ENCODE data around the gene GLYR1.
A peak's percentile ranks its signal among the peaks of the same experiment; 100 is the strongest.

The GLYR1 gene

DNA sequence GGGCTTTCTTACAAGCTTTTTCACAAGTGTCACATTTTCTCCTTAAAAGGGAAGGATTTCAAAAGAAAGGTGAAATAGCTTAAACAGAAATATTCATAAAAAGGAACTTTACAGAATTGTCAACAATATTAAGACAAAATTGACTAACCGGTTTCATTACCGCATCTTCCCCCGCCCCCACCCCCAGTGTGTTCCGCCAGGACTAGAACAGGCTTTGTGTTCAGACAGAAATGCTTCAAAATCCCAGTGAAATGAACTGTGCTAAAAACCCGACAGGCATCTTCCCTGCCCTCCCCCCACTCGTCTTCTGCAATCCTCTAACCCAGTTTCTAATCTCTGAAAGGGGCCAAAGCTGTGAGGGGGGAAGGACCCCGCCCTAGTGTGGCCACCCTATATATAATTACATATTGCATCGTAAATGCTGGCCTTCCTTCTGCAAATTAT is 43.7 kb downstream of the GLYR1 start:
- DNase-seq = no peak

DNA sequence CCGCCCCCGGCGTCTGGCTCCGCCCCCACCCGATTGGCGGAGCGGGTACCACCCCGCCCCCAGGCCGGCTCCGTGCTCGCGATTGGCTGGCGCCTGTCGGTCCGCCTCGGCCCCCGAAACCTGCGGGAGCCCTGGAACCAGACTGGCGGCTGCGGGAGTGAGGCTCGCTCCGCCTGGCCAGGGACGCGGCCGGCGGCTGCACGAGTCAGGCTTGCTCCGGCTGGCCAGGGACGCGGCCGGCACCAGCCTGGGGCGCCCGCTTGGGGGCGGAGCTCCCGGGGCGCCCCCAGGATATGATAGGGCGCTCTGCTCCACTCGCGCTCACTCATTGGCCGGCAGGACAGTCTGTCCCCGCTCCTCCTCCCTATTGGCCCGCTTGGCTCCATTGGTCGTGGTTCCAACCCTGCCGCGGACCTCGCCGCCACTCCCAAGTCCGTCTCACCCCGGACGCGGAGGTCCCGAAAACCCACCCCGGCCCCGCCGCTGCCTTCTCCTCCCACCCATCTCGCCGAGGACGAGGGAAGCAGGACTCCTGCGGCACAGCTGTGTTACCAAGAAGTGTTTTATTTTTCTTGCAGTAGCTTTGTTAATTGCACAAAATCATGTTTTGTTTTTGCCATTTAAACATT is 44.3 kb downstream of the GLYR1 start:
- peak; percentile 55 to 68 for DNase-seq

GRCh38 chr16:4801962-4802658 is 45.0 kb downstream of the GLYR1 start, which contains the start of gene ROGDI:
TSS of gene ROGDI (minus strand) at chr16:4802633. CDS start at chr16:4802571, 62 bp downstream.
- DNase-seq = peak; percentile 44 to 57

DNA sequence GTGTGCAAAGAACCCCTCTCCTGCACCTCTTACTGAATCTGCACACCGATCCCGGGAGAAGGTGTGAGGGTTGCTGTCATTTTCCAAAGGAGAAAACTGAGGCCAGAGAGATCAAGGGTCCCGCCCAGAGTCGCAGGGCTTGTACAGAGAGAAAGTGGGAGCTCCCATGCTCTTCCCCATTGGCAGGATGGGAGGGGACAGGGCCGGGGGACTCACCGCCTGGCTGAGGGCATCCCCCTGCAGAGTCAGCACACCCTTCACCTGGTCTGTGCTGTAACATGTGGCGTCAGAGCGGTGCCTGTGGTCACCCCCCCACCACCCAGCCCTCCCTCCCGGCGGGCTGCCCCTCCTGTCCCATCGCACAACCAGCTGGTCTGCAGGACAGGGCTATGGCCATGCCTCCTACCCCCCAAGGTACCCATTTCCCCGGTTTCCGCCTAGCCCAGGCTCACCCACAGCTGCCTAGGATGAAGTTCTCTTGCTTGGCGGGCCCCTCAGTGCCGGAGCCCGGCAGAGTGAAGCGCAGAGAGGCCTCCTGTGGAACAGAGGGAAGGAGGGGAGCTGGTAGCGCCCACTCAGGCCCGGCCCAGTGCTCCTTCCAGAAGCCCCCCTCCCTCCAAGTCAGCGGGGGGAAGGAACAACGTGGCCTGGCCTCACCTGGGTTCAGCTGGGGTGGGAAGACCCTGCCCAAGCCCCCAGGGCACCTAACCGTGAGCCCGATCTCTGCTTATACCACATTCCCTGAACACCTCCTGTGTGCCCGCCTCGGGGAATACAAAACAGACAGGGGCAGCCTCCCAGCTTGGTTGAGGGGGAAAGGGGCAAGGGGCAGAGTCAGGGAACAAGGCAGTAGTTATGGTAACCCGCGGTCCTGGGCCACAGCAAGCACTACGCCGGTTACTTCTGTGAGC is 45.8 kb downstream of the GLYR1 start:
- no peak for DNase-seq

DNA sequence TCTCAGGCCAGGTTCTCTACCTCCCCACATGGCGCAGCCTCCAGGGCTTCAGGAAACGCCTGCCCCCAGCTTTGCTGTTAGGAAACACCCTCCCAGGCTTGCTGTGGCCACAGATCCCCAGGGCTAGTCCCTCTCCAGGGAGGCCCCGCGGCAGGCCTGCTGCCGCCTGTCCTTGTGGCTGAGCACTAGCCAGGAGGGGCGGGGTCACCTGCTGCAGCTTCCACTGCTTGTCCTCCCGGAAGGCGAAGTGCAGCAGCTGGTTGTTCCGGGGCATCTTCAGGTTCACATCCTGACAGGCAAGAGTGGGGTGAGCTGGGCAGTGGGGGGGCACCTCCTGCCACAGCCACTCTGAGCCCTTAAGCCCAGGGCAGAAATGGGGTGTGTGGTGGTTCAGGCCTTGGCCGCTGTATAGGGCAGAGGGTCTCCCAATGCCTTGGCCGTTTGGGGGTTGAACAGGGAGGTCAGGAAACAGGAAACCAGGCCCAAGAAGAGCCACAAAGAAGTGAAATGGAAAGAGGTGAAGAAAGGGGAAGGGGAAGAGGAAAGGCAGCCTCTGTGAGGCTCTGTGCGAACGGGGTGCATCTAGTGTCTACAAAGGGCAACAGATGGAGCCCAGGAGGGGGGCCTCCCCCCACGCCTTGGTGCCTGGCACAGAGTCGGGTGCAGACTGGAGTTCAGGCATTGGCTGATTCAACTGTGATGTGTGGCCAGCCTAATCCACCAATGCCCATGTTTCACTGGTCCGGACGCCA is 46.6 kb downstream of the GLYR1 start:
- no peak for DNase-seq

- DNase-seq = no peak
These were observed 47.8 kb downstream of the GLYR1 start for GRCh38 chr16:4799171-4799855.

DNA sequence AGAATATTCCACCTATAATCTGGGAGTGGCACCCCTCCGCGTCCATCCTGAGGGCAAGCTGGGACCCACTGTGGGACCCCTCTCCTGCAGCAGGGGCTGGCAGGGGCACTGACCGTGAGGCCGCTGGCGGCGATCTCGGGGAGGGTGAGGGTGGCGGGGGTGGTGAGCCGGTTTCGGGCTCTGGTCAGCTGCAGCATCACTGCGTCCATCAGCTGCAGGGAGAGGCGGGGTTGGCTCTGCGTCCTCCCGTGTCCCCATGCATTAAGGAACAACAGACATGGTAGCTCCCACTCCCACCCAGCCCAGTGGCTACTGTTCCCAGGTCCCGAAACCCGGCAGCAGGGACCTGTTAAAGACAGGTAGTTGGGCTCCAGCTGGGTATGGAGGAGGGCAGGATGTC is 48.6 kb downstream of the GLYR1 start:
- no peak for DNase-seq

DNA sequence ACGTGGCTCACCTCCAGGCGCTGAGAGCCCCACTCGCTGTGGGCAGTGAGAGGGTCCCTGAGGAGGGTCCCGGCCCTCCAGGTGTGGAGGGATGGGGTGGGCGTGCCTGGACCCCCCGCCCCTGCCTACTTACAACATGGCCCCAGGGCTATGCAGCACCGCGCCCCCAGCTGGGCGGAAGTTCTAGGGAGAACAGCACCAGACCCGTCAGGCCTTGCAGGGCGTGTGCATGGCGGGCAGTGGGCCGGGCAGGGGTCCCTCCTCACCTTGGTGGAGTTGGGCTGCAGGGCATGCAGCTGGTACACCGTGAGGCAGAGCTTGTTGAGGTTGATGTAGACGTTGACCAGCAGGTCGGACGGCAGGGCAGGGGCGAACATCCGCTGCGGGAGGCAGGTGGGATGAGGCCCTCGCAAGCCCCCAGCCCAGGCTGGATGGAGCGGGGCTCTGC is 49.3 kb downstream of the GLYR1 start:
- DNase-seq = no peak

GRCh38 chr16:4796982-4797804 is 49.9 kb downstream of the GLYR1 start:
- DNase-seq = no peak

- no peak for DNase-seq
These were observed 51.1 kb downstream of the GLYR1 start for GRCh38 chr16:4795828-4796572.

GRCh38 chr16:4795181-4795827 is 51.8 kb downstream of the GLYR1 start, which contains the start of gene SMIM22:
TSS of gene SMIM22 (plus strand) at chr16:4795369. CDS start at chr16:4795735, 366 bp downstream.
- DNase-seq = peak; percentile 16 to 30

- no peak for DNase-seq
These were observed 54.1 kb downstream of the GLYR1 start for GRCh38 chr16:4792951-4793513.

DNA sequence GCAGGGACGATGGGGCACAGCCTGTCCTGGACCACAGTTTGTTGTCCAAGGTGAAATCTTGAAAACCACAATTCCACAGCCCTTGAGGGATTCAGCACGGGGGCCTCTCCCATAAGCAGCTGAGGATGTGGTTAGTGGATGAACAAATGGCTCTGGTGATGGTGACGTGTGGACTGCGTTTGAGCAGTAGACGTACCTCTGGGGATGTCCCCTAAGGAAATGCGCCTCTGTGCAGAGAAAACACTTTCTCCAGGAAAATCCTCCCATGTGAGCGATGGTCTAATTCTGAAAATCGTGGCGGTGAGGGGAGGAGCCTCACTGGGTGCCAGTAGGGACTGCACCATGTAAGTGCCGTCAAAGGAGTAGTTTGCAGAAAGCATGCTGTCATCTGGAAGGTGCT is 56.2 kb downstream of the GLYR1 start:
- no peak for DNase-seq

DNA sequence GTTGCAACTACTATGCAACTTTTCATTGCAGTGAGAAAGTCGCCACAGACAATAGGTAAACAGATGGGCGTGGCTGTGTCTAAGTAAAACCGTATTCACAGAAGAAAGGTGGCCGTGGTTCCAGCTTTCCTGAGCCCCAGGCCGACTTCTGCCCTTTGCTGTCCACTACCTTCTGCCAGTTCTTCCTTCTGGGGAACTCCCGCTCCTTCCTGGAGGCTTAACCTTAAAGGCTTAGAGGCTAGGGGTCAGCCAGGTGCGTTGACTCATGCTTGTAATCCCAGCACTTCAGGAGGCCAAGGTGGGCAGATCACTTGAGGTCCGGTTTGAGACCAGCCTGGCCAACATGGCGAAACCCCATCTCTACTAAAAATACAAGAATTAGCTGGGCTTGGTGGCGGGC is 56.8 kb downstream of the GLYR1 start:
- no peak for DNase-seq

GRCh38 chr16:4788910-4789309 is 58.2 kb downstream of the GLYR1 start:
- DNase-seq = no peak

DNA sequence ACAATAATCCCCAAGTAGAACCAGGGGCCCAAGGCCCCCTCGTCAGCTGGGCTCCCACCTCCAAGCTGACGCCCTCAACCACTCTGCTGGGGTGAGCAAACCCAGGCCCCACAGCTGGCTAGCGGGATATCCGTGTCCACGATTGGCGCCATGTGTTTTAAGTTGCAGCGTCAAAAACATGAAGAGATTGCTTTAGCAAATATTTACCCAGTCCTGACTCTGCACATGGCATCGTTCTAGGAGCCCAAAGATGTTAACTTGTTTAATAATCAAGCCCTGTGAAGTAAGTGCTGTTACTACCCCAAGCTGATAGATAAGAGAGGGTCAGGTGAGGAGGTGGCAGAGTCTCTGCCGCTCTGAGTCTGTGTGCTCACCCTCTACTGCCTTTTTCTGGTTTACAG is 58.6 kb downstream of the GLYR1 start:
- DNase-seq = no peak

DNA sequence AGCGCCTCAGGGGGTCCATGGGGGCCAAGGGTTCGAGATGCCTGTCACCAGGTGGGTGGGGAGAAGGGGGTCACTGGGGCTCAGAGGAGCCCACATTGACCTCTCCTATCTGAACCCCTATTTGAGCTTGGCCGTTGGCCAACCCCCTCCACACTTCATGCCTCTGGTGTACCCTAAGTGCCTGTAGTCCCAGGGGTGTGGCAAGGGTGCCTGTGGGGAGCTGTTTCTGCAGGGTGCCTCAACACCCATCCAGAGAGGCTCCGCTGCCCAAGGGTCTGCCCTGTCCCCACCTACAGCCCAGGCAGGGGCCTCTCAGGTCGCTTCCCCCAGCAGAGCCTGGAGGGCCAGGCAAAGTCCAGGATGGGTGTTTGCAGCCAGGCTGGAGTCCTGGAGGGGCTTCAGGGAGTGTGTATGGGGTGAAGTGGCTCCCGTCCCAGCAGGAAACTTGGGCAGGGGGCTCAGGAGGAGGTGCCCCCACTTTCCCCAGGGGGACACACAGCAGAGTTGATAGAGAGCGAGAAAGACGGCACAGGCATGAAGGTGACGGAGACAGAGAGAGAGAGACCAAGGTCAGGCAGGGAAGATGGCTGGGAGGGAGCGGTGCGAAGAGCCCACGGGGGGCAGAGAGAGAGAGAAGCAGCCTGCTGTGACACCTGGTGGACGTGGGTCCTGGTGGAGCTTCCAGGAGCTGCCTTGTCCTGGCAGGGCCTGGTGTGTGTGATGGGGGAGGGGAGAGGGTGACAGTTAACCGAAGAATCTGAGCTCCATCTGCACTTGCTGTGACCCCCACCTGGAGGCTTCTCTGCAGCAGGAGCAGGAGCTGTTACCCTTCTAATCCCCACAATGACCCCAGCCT is 59.2 kb downstream of the GLYR1 start, which contains the start of gene SEPTIN12:
Gene SEPTIN12 (minus strand): TSS at position 719 of the 856 bp plus-strand sequence. CDS start 700 bp downstream, at position 19.
- DNase-seq = no peak

DNA sequence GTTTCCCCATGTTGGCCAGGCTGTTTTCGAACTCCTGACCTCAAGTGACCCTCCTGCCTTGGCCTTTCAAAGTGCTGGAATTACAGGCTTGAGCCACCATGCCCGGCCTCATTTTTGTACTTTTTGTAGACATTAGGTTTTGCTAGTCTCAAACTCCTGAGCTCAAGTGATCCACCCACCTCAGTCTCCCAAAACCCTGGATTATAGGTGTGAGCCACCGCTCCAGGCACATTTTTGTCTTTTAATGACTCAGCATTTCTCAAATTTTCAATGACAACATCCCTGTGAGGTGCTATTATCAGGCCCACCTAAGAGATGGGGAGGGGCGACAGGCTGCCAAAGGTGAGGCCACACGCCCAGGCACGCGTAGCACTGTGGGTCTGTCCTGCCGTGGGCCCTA is 60.0 kb downstream of the GLYR1 start:
- no peak for DNase-seq
